Gastrocnemius medialis (tissue), 4 donors: ENCODE data around the gene SEL1L2. TPM values are rescaled to one million over a fixed set of nuclear protein-coding genes. Genes with fewer than 3 reads are reported as not detected.

Experiments
- ATAC-seq, 2 donors: fragments of 150-250 bp; one replicate each; pipeline ENCODE4 v1.9.1; 2016
- DNase-seq, 2 donors: peaks; one replicate each; pipeline ENCODE4 v3.0.0-alpha.2; 2019
- H3K27ac ChIP-seq, 4 donors: fragments of 200-600 bp; sonication (generic); 1 replicate in 1 of 4; 2 replicates in 3 of 4; pipeline ENCODE4 v1.5.1; 2016 to 2018; ENCODE audit warnings: mild to moderate bottlenecking in 2 of 4, moderate library complexity in 1 of 4
- H3K27me3 ChIP-seq, 3 donors: fragments of 200-600 bp; sonication (generic) in 2 of 3; 1 replicate in 1 of 3; 2 replicates in 2 of 3; pipeline versions ENCODE4 v1.5.1 to v1.6.0; 2016 to 2019; ENCODE audit warnings: mild to moderate bottlenecking in 1 of 3, moderate library complexity in 1 of 3
- H3K36me3 ChIP-seq, 2 donors: fragments of 200-600 bp; sonication (generic) in 1 of 2; one replicate each; pipeline ENCODE4 v1.5.1; 2017 to 2018
- H3K4me1 ChIP-seq, 2 donors: fragments of 200-600 bp; sonication (generic) in 1 of 2; one replicate each; pipeline ENCODE4 v1.5.1; 2016 to 2017; ENCODE audit warnings: mild to moderate bottlenecking in 2 of 2
- H3K4me3 ChIP-seq, 4 donors: fragments of 200-600 bp; sonication (generic) in 3 of 4; 1 replicate in 1 of 4; 2 replicates in 3 of 4; pipeline ENCODE4 v1.5.1; 2016 to 2019; ENCODE audit warnings: mild to moderate bottlenecking in 2 of 4
- H3K9me3 ChIP-seq, 3 donors: fragments of 200-600 bp; sonication (generic) in 2 of 3; 1 replicate in 1 of 3; 2 replicates in 2 of 3; pipeline ENCODE4 v1.5.1; 2016 to 2019
- CTCF ChIP-seq, 5 experiments: fragments of 450-650 bp in 3 of 5; fragments of 200-600 bp in 2 of 5; sonication (generic) in 2 of 5; IDR thresholded peaks in 4 of 5; conservative IDR thresholded peaks in 1 of 5; 1 replicate in 4 of 5; 2 replicates in 1 of 5; pipeline ENCODE4 v1.5.1; 2016 to 2019; ENCODE audit warnings: antibody characterized with exemption in 5 of 5, mild to moderate bottlenecking in 3 of 5, moderate library complexity in 3 of 5
- POLR2A ChIP-seq, 2 donors: fragments of 450-650 bp; IDR thresholded peaks; one replicate each; pipeline ENCODE4 v1.6.1; 2017; ENCODE audit warnings: antibody characterized with exemption in 2 of 2, mild to moderate bottlenecking in 2 of 2, moderate library complexity in 2 of 2
- in situ Hi-C, 4 donors: fragments of 200-750 bp; cut with MboI; loops; one replicate each; pipeline versions ENCODE4 v1.15.0 to v1.8.0; 2017; ENCODE audit warnings: low sequenced_read_pairs in 4 of 4
- intact Hi-C: fragments of 100-400 bp; cut with DNase I; formaldehyde crosslinking; loops from one replicate; pipeline ENCODE4 v1.15.1; 2023; ENCODE audit warnings: low total_unique reads
- total RNA-seq, 4 donors: library from RNA; depleted of rRNA; stranded (reverse); fragments of >200 nt; gene quantifications; one replicate each; pipeline versions ENCODE4 v1.1.0 to v1.2.3, GENCODE V29; 2016

SEL1L2 gene
- total RNA-seq, 4 donors from 2014 or later = 0.71 TPM; not detected in 3

- ATAC-seq (no peak), DNase-seq (no peak)
- intact Hi-C loops = no loop called here
- TF ChIP-seq POLR2A (IDR thresholded peaks at IDR 0.05) = no peak
- no peak for TF ChIP-seq CTCF (IDR thresholded peaks at IDR 0.05 in 4 of 5, conservative IDR thresholded peaks at IDR 0.05 in 1 of 5)
- no peaks in the 10 kb centered on the region for H3K27me3 ChIP-seq
- in situ Hi-C loops = no loop called here
- no peak overlapping the region for H3K27ac ChIP-seq
- no peaks in the 10 kb centered on the region for H3K4me1 ChIP-seq
- H3K9me3 ChIP-seq = no peaks in the 10 kb centered on the region
- H3K4me3 ChIP-seq = no peak overlapping the region
- H3K36me3 ChIP-seq = no peaks in the 10 kb centered on the region
These were observed 151.8 kb downstream of the SEL1L2 start for GRCh38 chr20:13838664-13839063.

- ATAC-seq (no peak), DNase-seq (no peak)
- Histone ChIP-seq H3K27ac (no peak overlapping the region), H3K4me3 (no peak overlapping the region), H3K4me1 (no peaks in the 10 kb centered on the region), H3K36me3 (no peaks in the 10 kb centered on the region), H3K9me3 (no peaks in the 10 kb centered on the region), H3K27me3 (no peaks in the 10 kb centered on the region)
- in situ Hi-C loops (no loop called here), intact Hi-C loops (no loop called here)
- TF ChIP-seq POLR2A (IDR thresholded peaks at IDR 0.05) (no peak), CTCF (IDR thresholded peaks at IDR 0.05 in 4 of 5, conservative IDR thresholded peaks at IDR 0.05 in 1 of 5) (no peak)
These were observed 158.9 kb downstream of the SEL1L2 start for GRCh38 chr20:13831476-13831875.

- in situ Hi-C loops (loop anchor here in 2 of 4 donors (10.0 kb wide), 1 partner anchor 229 kb away; no protein-coding TSS in a partner anchor), intact Hi-C loops (loop anchor here (10.0 kb wide), 1 partner anchor 89 kb away; no protein-coding TSS in a partner anchor)
- DNase-seq (no peak), ATAC-seq (no peak)
- no peaks in the 10 kb centered on the region for H3K36me3 ChIP-seq
- no peak overlapping the region for H3K4me3 ChIP-seq
- no peaks in the 10 kb centered on the region for H3K9me3 ChIP-seq
- TF ChIP-seq CTCF (IDR thresholded peaks at IDR 0.05 in 4 of 5, conservative IDR thresholded peaks at IDR 0.05 in 1 of 5) (no peak), POLR2A (IDR thresholded peaks at IDR 0.05) (no peak)
- peaks cover 0 to 3% of the 10 kb centered on the region in 2 donors for H3K4me1 ChIP-seq
- no peak overlapping the region for H3K27ac ChIP-seq
- H3K27me3 ChIP-seq = no peaks in the 10 kb centered on the region
These were observed 164.9 kb downstream of the SEL1L2 start for GRCh38 chr20:13825465-13825864.

GRCh38 chr20:13824459-13824858 lies 166.0 kb downstream of the SEL1L2 start:
- no peak for TF ChIP-seq POLR2A (IDR thresholded peaks at IDR 0.05)
- no peak for TF ChIP-seq CTCF (IDR thresholded peaks at IDR 0.05 in 4 of 5, conservative IDR thresholded peaks at IDR 0.05 in 1 of 5)

GRCh38 chr20:13822459-13822858 lies 168.0 kb downstream of the SEL1L2 start:
- H3K4me3 ChIP-seq = no peak overlapping the region
- no peak for DNase-seq
- no peaks in the 10 kb centered on the region for H3K9me3 ChIP-seq
- peaks cover 0 to 3% of the 10 kb centered on the region in 2 donors for H3K4me1 ChIP-seq
- TF ChIP-seq CTCF (IDR thresholded peaks at IDR 0.05 in 4 of 5, conservative IDR thresholded peaks at IDR 0.05 in 1 of 5) (no peak), POLR2A (IDR thresholded peaks at IDR 0.05) (no peak)
- no peak overlapping the region for H3K27ac ChIP-seq
- in situ Hi-C loops = loop anchor here (5.0 to 10.0 kb wide), 2 partner anchors 232 to 235 kb away; no protein-coding TSS in a partner anchor
- no peak for ATAC-seq
- intact Hi-C loops = loop anchor here (10.0 kb wide), 1 partner anchor 92 kb away; no protein-coding TSS in a partner anchor
- H3K27me3 ChIP-seq = no peaks in the 10 kb centered on the region
- peaks cover 0 to 11% of the 10 kb centered on the region in 2 donors for H3K36me3 ChIP-seq

More at GRCh38 chr20:13824459-13824858, 166.0 kb downstream of the SEL1L2 start:
- Histone ChIP-seq H3K27me3 (no peaks in the 10 kb centered on the region), H3K27ac (no peak overlapping the region), H3K9me3 (no peaks in the 10 kb centered on the region), H3K36me3 (no peaks in the 10 kb centered on the region), H3K4me1 (peaks cover 0 to 3% of the 10 kb centered on the region in 2 donors), H3K4me3 (no peak overlapping the region)
- DNase-seq (no peak), ATAC-seq (peak; percentile 32 to 51)
- in situ Hi-C loops (loop anchor here (5.0 to 10.0 kb wide), 2 partner anchors 230 to 233 kb away; no protein-coding TSS in a partner anchor), intact Hi-C loops (loop anchor here (10.0 kb wide), 1 partner anchor 90 kb away; no protein-coding TSS in a partner anchor)
